Activated CD4-positive, alpha-beta T cell treated with anti-CD3 and anti-CD28 coated beads for 24 hours (primary cell): ENCODE data around the gene NEURL3.

Experiments used
- DNase-seq, 2 donors: peaks; one replicate each; pipeline ENCODE4 v3.0.0-alpha.2; 2020; ENCODE audit warnings: low read depth in 2 of 2

The NEURL3 gene

GRCh38 chr2:96539215-96539920, 34.2 kb upstream of the NEURL3 start:
- DNase-seq = no peak

- peak; percentile 74 to 93 for DNase-seq
These were observed 33.5 kb upstream of the NEURL3 start for GRCh38 chr2:96538487-96539214.

GRCh38 chr2:96537734-96538486, 32.8 kb upstream of the NEURL3 start:
- no peak for DNase-seq

GRCh38 chr2:96537066-96537733, 32.0 kb upstream of the NEURL3 start:
- DNase-seq = peak; percentile 65 to 80

GRCh38 chr2:96536445-96537065, 31.4 kb upstream of the NEURL3 start, which contains the start of gene ARID5A:
ARID5A (plus strand) TSS chr2:96536752; CDS start chr2:96536827, 75 bp downstream.
- peak; percentile 86 to 90 for DNase-seq

- DNase-seq = no peak
These were observed 30.2 kb upstream of the NEURL3 start for GRCh38 chr2:96535331-96535730.

GRCh38 chr2:96534701-96535181, 29.6 kb upstream of the NEURL3 start:
- DNase-seq = no peak

GRCh38 chr2:96534141-96534540, 29.0 kb upstream of the NEURL3 start:
- no peak for DNase-seq

- DNase-seq = no peak
These were observed 28.3 kb upstream of the NEURL3 start for GRCh38 chr2:96533292-96534073.

GRCh38 chr2:96532641-96533291, 27.6 kb upstream of the NEURL3 start:
- DNase-seq = no peak

GRCh38 chr2:96531872-96532505, 26.8 kb upstream of the NEURL3 start:
- peak; percentile 79 to 84 for DNase-seq

- DNase-seq = no peak
These were observed 26.2 kb upstream of the NEURL3 start for GRCh38 chr2:96531366-96531765.

- no peak for DNase-seq
These were observed 25.6 kb upstream of the NEURL3 start for GRCh38 chr2:96530474-96531357.

- DNase-seq = no peak
These were observed 24.9 kb upstream of the NEURL3 start for GRCh38 chr2:96530144-96530430.

GRCh38 chr2:96529376-96530143, 24.4 kb upstream of the NEURL3 start:
- no peak for DNase-seq

- DNase-seq = no peak
These were observed 23.7 kb upstream of the NEURL3 start for GRCh38 chr2:96528700-96529375.

- DNase-seq = peak; percentile 57 to 68
These were observed 23.0 kb upstream of the NEURL3 start for GRCh38 chr2:96528006-96528699.
